ENCODE results near the gene PITHD1.

GRCh38 chr1:23787701-23788100 is 9.5 kb downstream of the PITHD1 start:
- TF ChIP-seq CTCF (IDR thresholded peaks at IDR 0.05) (no peak), POLR2A (IDR thresholded peaks at IDR 0.05) (no peak)
